RWPE2 (cell line): ENCODE measurements around the gene EFR3B.

Experiments
- ATAC-seq: fragments of 200-7000 bp; cut with Tn5 transposase; 3 replicates; pipeline ENCODE4 v1.9.1; 2021; ENCODE audit warnings: low read depth
- DNase-seq: peaks from one replicate; pipeline ENCODE4 v3.0.0-alpha.2; 2020; ENCODE audit warnings: low spot score
- H3K27ac ChIP-seq: fragments of 450-650 bp; 2 replicates; pipeline ENCODE4 v1.5.1; 2017; ENCODE audit warnings: mild to moderate bottlenecking; ENCODE audit not compliant: poor library complexity, severe bottlenecking
- H3K27me3 ChIP-seq: fragments of 250-450 bp; sonication (Bioruptor Pico); 2 replicates; pipeline ENCODE4 v1.5.1; 2021; ENCODE audit warnings: mild to moderate bottlenecking, moderate library complexity; ENCODE audit not compliant: insufficient read depth, poor library complexity, severe bottlenecking
- H3K36me3 ChIP-seq: fragments of 250-450 bp; sonication (Bioruptor Pico); 2 replicates; pipeline ENCODE4 v1.5.1; 2020; ENCODE audit warnings: low read depth, mild to moderate bottlenecking, moderate library complexity
- H3K4me1 ChIP-seq: fragments of 250-450 bp; sonication (Bioruptor Pico); 2 replicates; pipeline ENCODE4 v1.5.1; 2021; ENCODE audit warnings: mild to moderate bottlenecking, moderate library complexity; ENCODE audit not compliant: insufficient read depth, poor library complexity, severe bottlenecking
- H3K4me3 ChIP-seq: fragments of 250-450 bp; sonication (Bioruptor Pico); 2 replicates; pipeline ENCODE4 v1.5.1; 2021; ENCODE audit warnings: mild to moderate bottlenecking, moderate library complexity; ENCODE audit not compliant: severe bottlenecking
- H3K9me3 ChIP-seq: fragments of 250-450 bp; sonication (Bioruptor Pico); 2 replicates; pipeline ENCODE4 v1.5.1; 2021; ENCODE audit warnings: mild to moderate bottlenecking, moderate library complexity; ENCODE audit not compliant: severe bottlenecking
- CTCF ChIP-seq: fragments of 450-650 bp; IDR thresholded peaks from one replicate; pipeline ENCODE4 v1.5.1; 2017; ENCODE audit warnings: mild to moderate bottlenecking, moderate library complexity; ENCODE audit not compliant: poor library complexity, severe bottlenecking

Gene EFR3B

GRCh38 chr2:25068217-25068616, 26.3 kb downstream of the EFR3B start:
- no peak for DNase-seq
- Histone ChIP-seq H3K27ac (no peak overlapping the region), H3K4me3 (no peak overlapping the region), H3K9me3 (no peaks in the 10 kb centered on the region), H3K4me1 (no peaks in the 10 kb centered on the region), H3K36me3 (no peaks in the 10 kb centered on the region), H3K27me3 (no peaks in the 10 kb centered on the region)
- TF ChIP-seq CTCF: no peak
- no peak for ATAC-seq

- Histone ChIP-seq H3K27ac (no peak overlapping the region), H3K36me3 (no peaks in the 10 kb centered on the region), H3K9me3 (no peaks in the 10 kb centered on the region), H3K4me3 (no peak overlapping the region), H3K4me1 (no peaks in the 10 kb centered on the region), H3K27me3 (peaks cover 14% of the 10 kb centered on the region)
- no peak for TF ChIP-seq CTCF
- no peak for DNase-seq
- ATAC-seq: no peak
Observed at GRCh38 chr2:25071966-25072365, 30.1 kb downstream of the EFR3B start.

- no peak overlapping the region for H3K27ac ChIP-seq
- no peaks in the 10 kb centered on the region for H3K36me3 ChIP-seq
- TF ChIP-seq CTCF: no peak
- no peak for DNase-seq
- H3K4me1 ChIP-seq: no peaks in the 10 kb centered on the region
- H3K27me3 ChIP-seq: peaks cover 17% of the 10 kb centered on the region
- ATAC-seq: no peak
- no peaks in the 10 kb centered on the region for H3K9me3 ChIP-seq
- no peak overlapping the region for H3K4me3 ChIP-seq
Observed at GRCh38 chr2:25072606-25073005, 30.7 kb downstream of the EFR3B start.

- peaks cover 17% of the 10 kb centered on the region for H3K27me3 ChIP-seq
- H3K36me3 ChIP-seq: no peaks in the 10 kb centered on the region
- no peak for TF ChIP-seq CTCF
- H3K27ac ChIP-seq: no peak overlapping the region
- ATAC-seq (no peak), DNase-seq (no peak)
- no peaks in the 10 kb centered on the region for H3K9me3 ChIP-seq
- no peak overlapping the region for H3K4me3 ChIP-seq
- H3K4me1 ChIP-seq: peaks cover under 1% of the 10 kb centered on the region
Observed at GRCh38 chr2:25073025-25073424, 31.1 kb downstream of the EFR3B start.

GRCh38 chr2:25073914-25074313, 32.0 kb downstream of the EFR3B start:
- H3K9me3 ChIP-seq: no peaks in the 10 kb centered on the region
- no peak for ATAC-seq
- no peaks in the 10 kb centered on the region for H3K36me3 ChIP-seq
- no peak for TF ChIP-seq CTCF
- peaks cover 4% of the 10 kb centered on the region for H3K4me1 ChIP-seq
- H3K4me3 ChIP-seq: no peak overlapping the region
- DNase-seq: no peak
- peaks cover 17% of the 10 kb centered on the region for H3K27me3 ChIP-seq
- no peak overlapping the region for H3K27ac ChIP-seq
